DND-41 (cell line): Measurements from ENCODE around the gene IFI44.
A peak's percentile ranks its signal among the peaks of the same experiment; 100 is the strongest.

Experiments
- ATAC-seq: fragments of 200-7000 bp; cut with Tn5 transposase; 3 replicates; pipeline ENCODE4 v1.9.1; 2021; ENCODE audit warnings: low read depth; ENCODE audit not compliant: insufficient read depth
- DNase-seq: peaks from one replicate; pipeline ENCODE4 v3.0.0-alpha.2; 2020
- H2AFZ ChIP-seq: 2 replicates; pipeline ENCODE4 v1.6.0; 2012; ENCODE audit warnings: low read depth, low read length
- H3K27ac ChIP-seq: 2 replicates; pipeline ENCODE4 v1.5.1; 2012; ENCODE audit warnings: low read length, inconsistent platforms
- H3K27me3 ChIP-seq: fragments of 200-600 bp; sonication (generic); 2 replicates; pipeline ENCODE4 v1.6.0; 2012; ENCODE audit warnings: low read length, mild to moderate bottlenecking, inconsistent platforms; ENCODE audit not compliant: insufficient read depth, poor library complexity
- H3K36me3 ChIP-seq: 2 replicates; pipeline ENCODE4 v1.5.1; 2012; ENCODE audit warnings: low read length, inconsistent platforms; ENCODE audit not compliant: insufficient read depth
- H3K4me1 ChIP-seq: 2 replicates; pipeline ENCODE4 v1.5.1; 2012; ENCODE audit warnings: mild to moderate bottlenecking, low read length; ENCODE audit not compliant: insufficient read depth
- H3K4me2 ChIP-seq: 2 replicates; pipeline ENCODE4 v1.6.0; 2012; ENCODE audit warnings: mild to moderate bottlenecking, moderate library complexity, low read length, inconsistent platforms; ENCODE audit not compliant: insufficient read depth
- H3K4me3 ChIP-seq, 2 experiments: fragments of 200-600 bp in 1 of 2; shearing (Covaris generic) in 1 of 2; 2 replicates each; pipeline ENCODE4 v1.5.1; 2012 to 2016; ENCODE audit warnings: inconsistent platforms in 2 of 2, low read length in 2 of 2, mild to moderate bottlenecking in 2 of 2, low read depth in 1 of 2, moderate library complexity in 1 of 2
- H3K79me2 ChIP-seq: 2 replicates; pipeline ENCODE4 v1.6.0; 2012; ENCODE audit warnings: low read length, inconsistent platforms; ENCODE audit not compliant: insufficient read depth
- H3K9ac ChIP-seq: 2 replicates; pipeline ENCODE4 v1.6.0; 2012; ENCODE audit warnings: low read depth, mild to moderate bottlenecking, inconsistent platforms, low read length, moderate library complexity
- H3K9me3 ChIP-seq: 2 replicates; pipeline ENCODE4 v1.5.1; 2012; ENCODE audit warnings: low read length, moderate library complexity, mild to moderate bottlenecking, inconsistent platforms; ENCODE audit not compliant: insufficient read depth, severe bottlenecking
- H4K20me1 ChIP-seq: 2 replicates; pipeline ENCODE4 v1.6.0; 2012; ENCODE audit warnings: low read length; ENCODE audit not compliant: insufficient read depth
- CTCF ChIP-seq: IDR thresholded peaks from 2 replicates; pipeline ENCODE4 v1.5.1; 2012; ENCODE audit warnings: borderline replicate concordance, low read length, moderate library complexity, mild to moderate bottlenecking; ENCODE audit not compliant: poor library complexity, severe bottlenecking; ENCODE audit errors: extremely low read depth
- EZH2 ChIP-seq: IDR thresholded peaks from 3 replicates; pipeline ENCODE4 v1.6.1; 2012; ENCODE audit warnings: borderline replicate concordance, low read depth, mild to moderate bottlenecking, moderate library complexity, low read length, inconsistent platforms; ENCODE audit not compliant: severe bottlenecking

IFI44 gene

GRCh38 chr1:78619803-78620579, 29.6 kb upstream of the IFI44 start, which contains the start of gene IFI44L:
Gene IFI44L (plus strand): TSS chr1:78620448. CDS start chr1:78627916, 7,468 bp downstream.
- Histone ChIP-seq H3K27ac (peak within 1 kb of the TSS; percentile 78), H3K79me2 (peaks cover 3% of the 10 kb centered on the region; the same call in 1 of the 2 replicates), H3K4me1 (peaks cover 40% of the 10 kb centered on the region), H4K20me1 (no peaks in the 10 kb centered on the region), H3K9ac (peak within 1 kb of the TSS; percentile 50), H2AFZ (peak within 1 kb of the TSS; percentile 64), H3K4me2 (peak within 1 kb of the TSS; percentile 73), H3K36me3 (no peaks in the 10 kb centered on the region), H3K9me3 (no peaks in the 10 kb centered on the region), H3K27me3 (peaks cover 3% of the 10 kb centered on the region), H3K4me3 (peak within 1 kb of the TSS; percentile 11 to 53; a peak in 3 of 4 replicates)
- DNase-seq = peak; percentile 84
- ATAC-seq = peak; percentile 67
- no peak for TF ChIP-seq CTCF
- TF ChIP-seq EZH2 = no peak

GRCh38 chr1:78620666-78621065, 29.0 kb upstream of the IFI44 start:
- no peaks in the 10 kb centered on the region for H3K36me3 ChIP-seq
- H3K79me2 ChIP-seq = peaks cover 3% of the 10 kb centered on the region; the same call in 1 of the 2 replicates
- H3K27me3 ChIP-seq = no peaks in the 10 kb centered on the region
- peak overlapping the region; percentile 64 for H2AFZ ChIP-seq
- TF ChIP-seq EZH2 = no peak
- no peak for TF ChIP-seq CTCF
- no peaks in the 10 kb centered on the region for H3K9me3 ChIP-seq
- H4K20me1 ChIP-seq = no peaks in the 10 kb centered on the region
- H3K9ac ChIP-seq = peak overlapping the region; percentile 50
- H3K27ac ChIP-seq = peak overlapping the region; percentile 78
- 0 out of 3 replicates have a peak, but pooled peaks have one; percentile 8 for ATAC-seq
- H3K4me2 ChIP-seq = peak overlapping the region; percentile 73
- DNase-seq = no peak
- H3K4me1 ChIP-seq = peaks cover 40% of the 10 kb centered on the region
- peak overlapping the region; percentile 11 to 53; a peak in 3 of 4 replicates for H3K4me3 ChIP-seq

- ATAC-seq (no peak), DNase-seq (no peak)
- no peaks in the 10 kb centered on the region for H3K9me3 ChIP-seq
- peaks cover 35% of the 10 kb centered on the region for H3K4me1 ChIP-seq
- no peaks in the 10 kb centered on the region for H3K36me3 ChIP-seq
- TF ChIP-seq CTCF (no peak), EZH2 (no peak)
- no peak overlapping the region for H3K4me3 ChIP-seq
- no peak overlapping the region for H3K27ac ChIP-seq
- no peaks in the 10 kb centered on the region for H3K27me3 ChIP-seq
- H4K20me1 ChIP-seq = no peaks in the 10 kb centered on the region
- no peak overlapping the region for H3K4me2 ChIP-seq
- no peak overlapping the region for H3K9ac ChIP-seq
- peaks cover 3% of the 10 kb centered on the region; the same call in 1 of the 2 replicates for H3K79me2 ChIP-seq
- 0 out of 2 replicates have a peak overlapping the region, but pooled peaks have one; percentile 26 for H2AFZ ChIP-seq
Measured at GRCh38 chr1:78622548-78622947, 27.1 kb upstream of the IFI44 start.
